Nucleus accumbens (tissue), 56 donors: ENCODE data around the gene POMGNT1.
"Not testable (repeated sequence)": the region's sequence is repeated elsewhere in the genome, so short reads cannot be mapped to it uniquely, and the experiment has no call there.

Experiments used
- DNase-seq, 56 donors: peaks; one replicate each; lab custom pipeline; 2025; lab: John Stamatoyannopoulos, UW

POMGNT1 gene

GRCh38 chr1:46197964-46198811 is at the start of gene POMGNT1:
Gene POMGNT1 (minus strand): TSS chr1:46198434. CDS start chr1:46197821, 613 bp downstream.
- DNase-seq: peak in 42 of 56 donors; percentile 24 to 81 (median 55)

GRCh38 chr1:46247436-46248121 is 49.3 kb upstream of the POMGNT1 start, which contains the start of gene RAD54L:
Gene RAD54L (plus strand): TSS chr1:46247763. CDS start chr1:46248406, 643 bp downstream.
- DNase-seq: peak; percentile 71 to 99 (median 94)

DNA sequence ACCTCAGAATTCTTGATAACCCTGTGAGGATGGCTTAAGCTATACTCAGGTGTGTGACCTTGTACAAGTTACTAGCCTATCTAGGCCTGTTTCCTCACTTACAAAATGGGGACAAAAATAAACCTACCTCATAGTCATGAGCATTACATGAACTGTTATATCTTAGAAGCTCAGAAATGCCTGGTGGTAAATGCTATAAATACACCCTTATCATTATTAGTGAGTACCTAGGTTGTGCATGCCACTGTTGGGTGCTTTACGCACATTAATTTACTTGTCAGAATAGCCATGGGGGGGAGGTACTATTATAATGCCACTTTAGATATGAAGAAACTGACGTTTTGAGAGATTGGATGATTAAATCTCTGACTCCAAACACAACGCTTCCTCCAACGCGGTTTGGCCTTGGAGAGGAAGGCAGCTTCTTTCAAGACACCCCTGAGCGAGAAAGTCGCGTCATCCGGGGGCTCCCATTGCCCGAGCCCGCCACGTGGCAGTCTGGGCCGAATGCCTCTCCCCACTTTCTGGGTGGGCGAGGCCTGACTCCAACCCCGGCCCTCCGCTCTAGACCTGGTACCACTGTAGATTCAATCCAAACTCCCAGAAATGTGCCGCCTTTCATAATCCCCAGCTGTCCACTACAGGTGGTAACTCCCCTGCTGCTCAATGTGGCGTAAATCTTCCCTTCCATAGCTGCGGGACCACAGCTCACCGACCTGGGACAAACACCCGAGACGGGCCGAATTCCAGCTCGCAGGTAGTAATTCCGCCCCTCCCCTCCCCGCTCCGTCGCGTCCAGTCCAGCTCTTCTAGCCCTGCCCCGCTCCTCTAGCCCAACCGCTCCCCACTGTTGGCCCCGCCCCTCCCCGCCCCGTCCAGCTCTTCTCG is 48.6 kb upstream of the POMGNT1 start:
- DNase-seq: peak in 18 of 56 donors; percentile 29 to 68 (median 50)

- DNase-seq: not testable (repeated sequence)
These were observed 47.9 kb upstream of the POMGNT1 start for GRCh38 chr1:46246136-46246535.

DNA sequence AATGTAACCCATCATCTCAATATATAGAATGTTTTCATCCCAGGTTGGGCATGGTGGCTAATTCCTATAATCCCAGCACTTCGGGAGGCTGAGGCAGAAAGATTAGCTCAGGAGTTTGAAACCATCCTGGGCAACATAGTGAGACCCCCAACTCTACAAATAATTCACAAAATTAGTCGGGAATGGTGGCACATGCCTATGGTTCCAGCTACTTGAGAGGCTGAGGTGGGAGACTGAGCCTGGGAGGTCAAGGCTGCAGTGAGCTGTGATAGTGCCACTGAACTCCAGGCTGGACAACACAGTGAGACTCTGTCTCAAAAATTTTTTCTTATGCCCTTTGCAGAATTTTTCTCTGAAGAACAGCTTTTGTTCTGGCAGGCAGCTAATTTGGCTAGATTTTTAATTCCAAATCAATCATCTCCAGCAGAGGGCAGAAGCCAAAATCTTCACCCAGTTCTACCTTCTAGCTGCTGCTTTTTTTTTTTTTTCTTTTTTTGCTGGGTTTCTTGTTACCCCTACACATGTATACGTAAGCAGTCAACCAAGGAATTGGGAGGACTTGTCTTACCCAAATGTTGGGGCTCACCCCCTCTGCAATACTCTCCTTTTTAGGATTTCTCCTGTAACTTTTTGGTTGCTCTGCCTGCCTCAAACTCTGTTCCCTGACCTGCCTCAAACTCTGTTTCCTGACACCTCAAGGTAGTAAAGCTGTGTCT is 46.6 kb upstream of the POMGNT1 start:
- DNase-seq: no peak

DNA sequence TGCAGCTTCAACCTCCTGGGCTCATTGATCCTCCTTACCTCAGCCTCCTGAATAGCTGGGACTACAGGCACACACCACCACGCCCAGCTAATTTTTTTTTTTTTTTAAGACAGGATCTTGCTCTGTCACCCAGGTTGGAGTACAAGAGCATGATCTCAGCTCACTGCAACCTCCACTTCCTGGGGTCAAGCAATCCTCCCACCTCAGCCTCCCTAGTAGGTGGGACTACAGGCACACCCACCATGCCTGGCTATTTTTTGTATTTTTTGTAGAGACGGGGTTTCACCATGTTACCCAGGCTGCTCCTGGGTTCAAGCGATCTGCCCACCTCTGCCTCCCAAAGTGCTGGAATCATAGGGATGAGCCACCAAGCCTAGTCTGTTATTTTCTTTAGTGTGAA is 45.6 kb upstream of the POMGNT1 start:
- not testable (repeated sequence) for DNase-seq

DNA sequence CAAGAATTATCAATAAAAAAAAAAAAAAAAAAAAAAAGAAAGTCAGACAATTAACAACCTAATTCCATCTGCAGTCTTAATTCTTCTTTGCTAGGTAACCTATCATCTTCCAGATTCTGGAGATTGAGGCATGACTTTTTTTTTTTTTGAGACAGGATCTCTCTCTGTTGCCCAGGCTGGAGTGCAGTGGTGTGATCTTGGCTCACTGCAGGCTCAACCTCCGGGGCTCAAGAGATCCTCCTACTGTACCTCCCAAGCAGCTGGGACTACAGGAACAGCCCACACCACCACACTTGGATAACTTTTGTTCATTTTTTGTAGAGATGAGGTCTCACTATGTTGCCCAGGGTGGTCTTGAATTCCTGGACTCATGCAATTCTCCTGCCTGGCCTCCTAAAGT is 44.7 kb upstream of the POMGNT1 start:
- DNase-seq: no peak

DNA sequence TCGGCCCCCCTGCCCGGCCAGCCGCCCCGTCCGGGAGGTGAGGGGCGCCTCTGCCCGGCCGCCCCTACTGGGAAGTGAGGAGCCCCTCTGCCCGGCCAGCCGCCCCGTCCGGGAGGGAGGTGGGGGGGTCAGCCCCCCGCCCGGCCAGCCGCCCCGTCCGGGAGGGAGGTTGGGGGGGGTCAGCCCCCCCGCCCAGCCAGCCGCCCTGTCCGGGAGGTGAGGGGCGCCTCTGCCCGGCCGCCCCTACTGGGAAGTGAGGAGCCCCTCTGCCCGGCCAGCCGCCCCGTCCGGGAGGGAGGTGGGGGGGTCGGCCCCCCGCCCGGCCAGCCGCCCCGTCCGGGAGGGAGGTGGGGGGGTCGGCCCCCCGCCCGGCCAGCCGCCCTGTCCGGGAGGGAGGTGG is 43.5 kb upstream of the POMGNT1 start:
- not testable (repeated sequence) for DNase-seq

DNA sequence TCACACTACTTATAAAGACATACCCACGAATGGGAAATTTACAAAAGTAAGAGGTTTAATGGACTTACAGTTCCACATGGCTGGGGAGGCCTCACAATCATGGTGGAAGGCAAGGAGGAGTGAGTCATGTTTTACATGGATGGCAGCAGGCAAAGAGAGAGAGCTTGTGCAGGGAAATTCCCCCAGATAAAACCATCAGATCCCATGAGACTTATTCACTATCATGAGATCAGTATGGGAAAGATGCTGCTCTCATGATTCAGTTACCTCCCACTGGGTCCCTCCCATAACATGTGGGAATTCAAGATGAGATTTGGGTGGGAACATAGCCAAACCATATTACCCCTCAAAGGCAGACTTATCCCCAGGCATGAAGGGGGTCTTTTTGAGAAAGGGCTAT is 40.6 kb upstream of the POMGNT1 start:
- not testable (repeated sequence) for DNase-seq

DNA sequence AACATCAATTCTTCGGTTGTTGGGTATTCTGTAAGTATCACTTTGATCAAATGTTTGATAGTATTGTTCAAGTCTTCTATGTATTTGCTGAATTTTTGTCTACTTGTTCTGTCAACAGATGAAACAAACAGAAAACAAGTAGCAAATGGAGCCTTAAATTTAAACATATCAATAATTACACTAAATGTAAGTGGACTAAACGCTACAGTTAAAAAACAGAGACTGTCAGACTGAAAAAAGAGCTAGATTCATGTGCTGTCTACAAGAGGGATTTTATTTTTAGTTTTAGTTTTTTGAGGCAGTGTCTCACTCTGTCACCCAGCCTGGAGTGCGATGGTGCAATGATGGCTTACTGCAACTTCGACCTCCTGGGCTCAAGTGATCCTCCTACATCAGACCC is 38.6 kb upstream of the POMGNT1 start:
- DNase-seq: no peak

GRCh38 chr1:46231231-46231630 is 33.0 kb upstream of the POMGNT1 start:
- not testable (repeated sequence) for DNase-seq

- DNase-seq: peak in 12 of 56 donors; percentile 4 to 46 (median 14)
These were observed 26.7 kb upstream of the POMGNT1 start for GRCh38 chr1:46224966-46225365.

GRCh38 chr1:46223472-46223943 is 25.3 kb upstream of the POMGNT1 start:
- DNase-seq: peak in 46 of 56 donors; percentile 19 to 87 (median 59)

DNA sequence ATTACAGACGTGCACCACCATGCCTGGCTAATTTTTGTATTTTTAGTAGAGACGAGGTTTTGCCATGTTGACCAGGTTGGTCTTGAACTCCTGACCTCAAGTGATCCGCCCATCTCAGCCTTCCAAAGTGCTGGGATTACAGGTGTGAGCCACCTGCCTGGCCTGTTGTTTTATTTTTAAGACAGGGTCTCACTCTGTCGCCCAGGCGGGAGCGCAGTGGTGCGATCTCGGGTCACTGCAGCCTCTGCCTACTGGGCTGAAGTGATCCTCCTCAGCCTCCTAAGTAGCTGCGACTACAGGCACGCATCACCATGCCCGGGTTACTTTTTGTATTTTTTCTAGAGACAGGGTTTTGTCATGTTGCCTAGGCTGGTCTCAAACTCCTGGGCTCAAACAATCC is 24.8 kb upstream of the POMGNT1 start:
- DNase-seq: not testable (repeated sequence)

DNA sequence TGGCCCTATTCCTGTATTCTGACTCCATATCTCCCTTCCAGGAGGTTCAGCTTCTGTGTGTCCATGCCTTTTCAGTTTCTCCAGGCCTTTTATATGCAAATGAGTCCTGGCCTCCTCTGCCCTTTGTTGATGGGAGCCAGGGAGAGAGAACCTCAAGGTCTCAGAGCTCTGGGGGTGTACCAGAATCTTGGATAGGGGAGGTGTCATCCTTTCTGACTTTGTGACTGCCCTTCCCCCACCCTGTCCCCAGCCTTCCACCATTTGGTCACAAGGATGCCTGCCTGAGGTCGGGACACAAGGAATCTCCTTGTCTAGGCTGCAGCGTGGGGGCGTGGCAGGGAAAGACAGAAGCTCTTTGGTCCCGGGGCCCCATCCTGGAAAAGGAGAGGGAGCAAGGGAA is 23.5 kb upstream of the POMGNT1 start:
- DNase-seq: peak in 53 of 56 donors; percentile 40 to 91 (median 77)

GRCh38 chr1:46220808-46221207 is 22.6 kb upstream of the POMGNT1 start:
- DNase-seq: no peak

- peak in 8 of 56 donors; percentile 6 to 38 (median 17) for DNase-seq
These were observed 21.6 kb upstream of the POMGNT1 start for GRCh38 chr1:46219551-46220520.

DNA sequence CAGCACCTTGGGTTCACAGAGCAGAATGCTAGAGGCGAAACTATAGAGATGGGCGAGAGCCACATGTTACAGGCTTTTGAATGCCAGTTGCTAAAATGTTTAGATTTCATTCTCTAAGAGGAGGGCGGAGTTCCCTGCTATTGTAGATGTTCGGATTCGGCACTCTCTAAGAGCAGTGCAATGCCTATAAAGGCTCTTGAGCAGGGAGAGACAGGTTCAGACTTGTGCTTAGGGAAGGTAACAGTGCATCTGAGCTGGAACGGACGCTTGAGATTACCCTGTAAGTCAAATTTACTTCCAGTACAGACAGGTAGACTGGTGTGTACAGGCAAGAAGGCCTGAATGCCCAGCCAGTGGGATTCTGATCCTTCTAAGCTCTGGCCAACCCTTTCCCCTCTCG is 20.2 kb upstream of the POMGNT1 start:
- no peak for DNase-seq
